Measurements from ENCODE around the gene ZNF286A. TPM values are rescaled to one million over a fixed set of nuclear protein-coding genes. Genes with fewer than 3 reads are reported as not detected.
A peak's percentile ranks its signal among the peaks of the same experiment; 100 is the strongest.
"Not testable (repeated sequence)": the region's sequence is repeated elsewhere in the genome, so short reads cannot be mapped to it uniquely, and the experiment has no call there.

The ZNF286A gene
- total and polyA plus RNA-seq, 2 of the 13 experiments (the other 11 are each of a cell fraction or from before 2014, with no cell fraction given) = 12.7 to 38.8 TPM

DNA sequence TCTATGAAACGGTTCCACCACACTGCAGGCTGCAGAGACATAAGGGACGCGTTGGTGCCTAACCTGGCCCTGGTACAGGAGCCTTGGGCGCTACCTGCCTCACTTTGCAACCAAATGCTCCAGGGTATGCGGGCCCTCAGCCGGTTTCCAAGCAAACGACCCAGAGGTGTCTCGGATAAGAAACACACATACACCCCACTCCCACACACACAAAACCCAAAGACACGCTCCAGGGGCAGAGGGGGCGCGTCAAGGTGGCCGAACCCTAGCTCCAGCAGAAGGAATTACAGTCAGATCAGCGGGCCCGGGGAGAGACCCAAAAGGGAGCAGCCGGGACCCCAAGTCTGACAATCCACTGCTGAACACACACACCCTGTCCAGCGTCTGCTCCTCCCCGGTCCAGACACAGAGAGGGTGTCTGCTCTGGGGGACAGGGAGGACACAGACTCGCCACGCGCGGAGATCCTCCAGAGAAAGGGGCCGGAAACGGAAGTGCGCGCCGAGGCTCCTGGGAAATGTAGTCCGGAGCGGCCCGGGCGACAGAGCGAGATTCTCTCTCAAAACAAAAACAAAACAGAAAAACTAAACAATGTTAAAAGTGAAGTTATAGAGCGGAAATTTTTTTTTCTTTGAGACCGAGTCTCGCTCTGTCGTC is 15.6 kb upstream of the ZNF286A start, which contains the start of gene TRIM16 (continued):
- TF ChIP-seq, protein P1, sequence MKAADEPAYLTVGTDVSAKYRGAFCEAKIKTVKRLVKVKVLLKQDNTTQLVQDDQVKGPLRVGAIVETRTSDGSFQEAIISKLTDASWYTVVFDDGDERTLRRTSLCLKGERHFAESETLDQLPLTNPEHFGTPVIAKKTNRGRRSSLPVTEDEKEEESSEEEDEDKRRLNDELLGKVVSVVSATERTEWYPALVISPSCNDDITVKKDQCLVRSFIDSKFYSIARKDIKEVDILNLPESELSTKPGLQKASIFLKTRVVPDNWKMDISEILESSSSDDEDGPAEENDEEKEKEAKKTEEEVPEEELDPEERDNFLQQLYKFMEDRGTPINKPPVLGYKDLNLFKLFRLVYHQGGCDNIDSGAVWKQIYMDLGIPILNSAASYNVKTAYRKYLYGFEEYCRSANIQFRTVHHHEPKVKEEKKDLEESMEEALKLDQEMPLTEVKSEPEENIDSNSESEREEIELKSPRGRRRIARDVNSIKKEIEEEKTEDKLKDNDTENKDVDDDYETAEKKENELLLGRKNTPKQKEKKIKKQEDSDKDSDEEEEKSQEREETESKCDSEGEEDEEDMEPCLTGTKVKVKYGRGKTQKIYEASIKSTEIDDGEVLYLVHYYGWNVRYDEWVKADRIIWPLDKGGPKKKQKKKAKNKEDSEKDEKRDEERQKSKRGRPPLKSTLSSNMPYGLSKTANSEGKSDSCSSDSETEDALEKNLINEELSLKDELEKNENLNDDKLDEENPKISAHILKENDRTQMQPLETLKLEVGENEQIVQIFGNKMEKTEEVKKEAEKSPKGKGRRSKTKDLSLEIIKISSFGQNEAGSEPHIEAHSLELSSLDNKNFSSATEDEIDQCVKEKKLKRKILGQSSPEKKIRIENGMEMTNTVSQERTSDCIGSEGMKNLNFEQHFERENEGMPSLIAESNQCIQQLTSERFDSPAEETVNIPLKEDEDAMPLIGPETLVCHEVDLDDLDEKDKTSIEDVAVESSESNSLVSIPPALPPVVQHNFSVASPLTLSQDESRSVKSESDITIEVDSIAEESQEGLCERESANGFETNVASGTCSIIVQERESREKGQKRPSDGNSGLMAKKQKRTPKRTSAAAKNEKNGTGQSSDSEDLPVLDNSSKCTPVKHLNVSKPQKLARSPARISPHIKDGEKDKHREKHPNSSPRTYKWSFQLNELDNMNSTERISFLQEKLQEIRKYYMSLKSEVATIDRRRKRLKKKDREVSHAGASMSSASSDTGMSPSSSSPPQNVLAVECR (CRISPR knock-in tag; IDR thresholded peaks at IDR 0.05; ENCODE audit: borderline replicate concordance) = peak; percentile 57; the same call in 1 of the 2 replicates
- peak; percentile 47; the same call in 1 of the 2 replicates for TF ChIP-seq ZNF768 (CRISPR knock-in tag; IDR thresholded peaks at IDR 0.05)
- peak; percentile 73 for TF ChIP-seq ELF1 (CRISPR knock-in tag; IDR thresholded peaks at IDR 0.05)
- TF ChIP-seq GABPA (IDR thresholded peaks at IDR 0.05; ENCODE audit: low read depth, low read length) = peak; percentile 77
- TF ChIP-seq GABPA (CRISPR knock-in tag; IDR thresholded peaks at IDR 0.05; ENCODE audit: low read depth) = peak; percentile 94
- TF ChIP-seq HOXA3 (CRISPR knock-in tag; IDR thresholded peaks at IDR 0.05) = peak; percentile 47; the same call in 1 of the 2 replicates
- TF ChIP-seq, protein P2, sequence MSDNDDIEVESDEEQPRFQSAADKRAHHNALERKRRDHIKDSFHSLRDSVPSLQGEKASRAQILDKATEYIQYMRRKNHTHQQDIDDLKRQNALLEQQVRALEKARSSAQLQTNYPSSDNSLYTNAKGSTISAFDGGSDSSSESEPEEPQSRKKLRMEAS (IDR thresholded peaks at IDR 0.05) = peak; percentile 60; the same call in 1 of the 2 replicates
- peak; percentile 80 for TF ChIP-seq POLR2AphosphoS5 (IDR thresholded peaks at IDR 0.05; ENCODE audit: low read depth, low read length)
- TF ChIP-seq SUZ12 (IDR thresholded peaks at IDR 0.05; ENCODE audit: low read depth, low read length) = peak; percentile 49
- peak; percentile 45 for TF ChIP-seq KAT8 (CRISPR knock-in tag; IDR thresholded peaks at IDR 0.05)
- peak in 1 of 2 experiments; percentile 72; a peak in 2 of 4 replicates for TF ChIP-seq POLR2A (IDR thresholded peaks at IDR 0.05; ENCODE audit: insufficient read depth in 1 of 2, low read depth in 2 of 2, low read length in 2 of 2)
- peak; percentile 30; the same call in 1 of the 2 replicates for TF ChIP-seq ZFX (CRISPR knock-in tag; IDR thresholded peaks at IDR 0.05; ENCODE audit: low read depth)
- peak; percentile 52; the same call in 1 of the 2 replicates for TF ChIP-seq CREM (IDR thresholded peaks at IDR 0.05)
- TF ChIP-seq CREM (CRISPR knock-in tag; IDR thresholded peaks at IDR 0.05) = not testable (repeated sequence)
- peak; percentile 22 for TF ChIP-seq YY1 (IDR thresholded peaks at IDR 0.05; ENCODE audit: insufficient read depth, insufficient replicate concordance, low read depth, low read length)
- peak; percentile 44; the same call in 1 of the 2 replicates for TF ChIP-seq ERF (CRISPR knock-in tag; IDR thresholded peaks at IDR 0.05)

DNA sequence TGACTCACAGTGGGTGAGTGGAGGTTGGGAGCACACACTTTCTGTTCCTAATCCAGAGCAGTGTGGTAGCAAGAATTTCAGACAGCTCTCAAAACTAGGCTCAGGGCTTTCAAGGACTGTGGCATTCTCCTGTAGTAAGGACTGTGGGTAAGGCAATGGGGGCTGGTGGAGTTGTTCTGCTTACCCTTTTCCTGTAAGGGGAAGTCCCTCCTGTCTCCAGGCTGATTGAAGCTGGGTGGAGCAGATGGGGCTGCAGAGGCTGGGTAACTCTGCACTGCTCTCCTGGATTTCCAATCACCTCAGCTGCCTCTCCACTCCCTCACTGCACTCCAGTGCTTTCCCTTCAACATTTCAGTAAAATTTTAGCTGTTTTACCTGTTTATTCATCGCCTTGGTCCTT is 12.1 kb upstream of the ZNF286A start:
- CTCF ChIA-PET (ENCODE audit: low intra/inter-chr PET ratio, low total read pairs); H3K36me3 ChIP-seq (replicated peaks in 1 of 2; ENCODE audit: control insufficient read depth in 1 of 2, insufficient read depth in 2 of 2, low read length in 2 of 2); FAIRE-seq; H3K9ac ChIP-seq (ENCODE audit: insufficient read depth, low read depth, low read length); in situ Hi-C loops (cut with HindIII; ENCODE audit: extremely low pct_ligation_motif_present, low pct_unique_long_range_greater_than_20kb); BruUV-seq (replicated peaks); H3K4me3 ChIP-seq (replicated peaks in 1 of 3; ENCODE audit: insufficient read depth in 1 of 3, low read depth in 2 of 3, low read length in 3 of 3); DNase-seq (ENCODE audit: low spot score); H3K27me3 ChIP-seq (ENCODE audit: control insufficient read depth in 1 of 2, insufficient read depth in 2 of 2, low read length in 2 of 2); H2AFZ ChIP-seq (ENCODE audit: low read length); H3K27ac ChIP-seq (ENCODE audit: extremely low read length, insufficient read depth, low read length); H3K79me2 ChIP-seq (ENCODE audit: insufficient read depth, low read length); POLR2A ChIA-PET; H3K9me3 ChIP-seq (ENCODE audit: low read length); intact Hi-C loops (cut with micrococcal nuclease; ENCODE audit: unreplicated experiment); H4K20me1 ChIP-seq (ENCODE audit: insufficient read depth, low read length): not testable (repeated sequence)
- WGBS (ENCODE audit: low lambda C conversion rate) = 67% methylated on average over 1 of the region's 1 CpG
- Histone ChIP-seq H3K4me1 (ENCODE audit: insufficient read depth, low read length) (peaks cover 20% of the 10 kb centered on the region), H3K4me2 (ENCODE audit: low read depth, low read length) (peak overlapping the region; percentile 47; the same call in 1 of the 2 replicates)
- ATAC-seq = 0 out of 3 replicates have a peak, but pooled peaks have one; percentile 14

Measured in HepG2 (cell line).